AG09309 (cell line): ENCODE data around the gene CGNL1.

Source experiments
- DNase-seq: peaks from one replicate; pipeline ENCODE4 v3.0.0-alpha.2; 2010; ENCODE audit warnings: low read depth
- H3K4me3 ChIP-seq: 2 replicates; pipeline ENCODE4 v1.5.1; 2011; ENCODE audit warnings: mild to moderate bottlenecking, low read depth, low read length, moderate library complexity; ENCODE audit not compliant: control insufficient read depth
- TF ChIP-seq, protein P1 (sequence below): IDR thresholded peaks from 2 replicates; pipeline ENCODE4 v1.5.1; 2011; ENCODE audit warnings: mild to moderate bottlenecking, low read depth, low read length, inconsistent platforms; ENCODE audit not compliant: insufficient read depth, control insufficient read depth; ENCODE audit errors: missing control alignments

The CGNL1 gene

DNA sequence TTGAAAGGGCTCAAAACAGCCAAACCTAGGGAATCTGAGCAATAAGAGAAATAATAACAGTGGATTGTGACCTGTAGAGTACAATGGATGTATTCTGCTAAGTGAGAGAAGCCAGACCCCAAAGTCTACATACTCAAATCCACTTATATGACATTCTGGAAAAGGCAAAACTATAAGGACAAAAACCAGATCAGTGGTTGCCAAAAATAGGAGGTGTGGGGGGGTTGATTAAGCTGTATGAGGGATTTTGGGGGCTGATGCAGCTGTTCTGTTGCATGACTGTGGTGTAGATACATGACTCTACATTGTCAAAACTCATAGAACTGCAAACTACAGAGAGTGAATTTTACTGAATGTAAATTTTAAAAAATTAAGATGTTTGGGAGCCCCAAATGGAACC, 20.1 kb upstream of the CGNL1 start:
- TF ChIP-seq, protein P1, sequence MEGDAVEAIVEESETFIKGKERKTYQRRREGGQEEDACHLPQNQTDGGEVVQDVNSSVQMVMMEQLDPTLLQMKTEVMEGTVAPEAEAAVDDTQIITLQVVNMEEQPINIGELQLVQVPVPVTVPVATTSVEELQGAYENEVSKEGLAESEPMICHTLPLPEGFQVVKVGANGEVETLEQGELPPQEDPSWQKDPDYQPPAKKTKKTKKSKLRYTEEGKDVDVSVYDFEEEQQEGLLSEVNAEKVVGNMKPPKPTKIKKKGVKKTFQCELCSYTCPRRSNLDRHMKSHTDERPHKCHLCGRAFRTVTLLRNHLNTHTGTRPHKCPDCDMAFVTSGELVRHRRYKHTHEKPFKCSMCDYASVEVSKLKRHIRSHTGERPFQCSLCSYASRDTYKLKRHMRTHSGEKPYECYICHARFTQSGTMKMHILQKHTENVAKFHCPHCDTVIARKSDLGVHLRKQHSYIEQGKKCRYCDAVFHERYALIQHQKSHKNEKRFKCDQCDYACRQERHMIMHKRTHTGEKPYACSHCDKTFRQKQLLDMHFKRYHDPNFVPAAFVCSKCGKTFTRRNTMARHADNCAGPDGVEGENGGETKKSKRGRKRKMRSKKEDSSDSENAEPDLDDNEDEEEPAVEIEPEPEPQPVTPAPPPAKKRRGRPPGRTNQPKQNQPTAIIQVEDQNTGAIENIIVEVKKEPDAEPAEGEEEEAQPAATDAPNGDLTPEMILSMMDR = no peak
- no peak overlapping the region for H3K4me3 ChIP-seq
- DNase-seq = no peak

DNA sequence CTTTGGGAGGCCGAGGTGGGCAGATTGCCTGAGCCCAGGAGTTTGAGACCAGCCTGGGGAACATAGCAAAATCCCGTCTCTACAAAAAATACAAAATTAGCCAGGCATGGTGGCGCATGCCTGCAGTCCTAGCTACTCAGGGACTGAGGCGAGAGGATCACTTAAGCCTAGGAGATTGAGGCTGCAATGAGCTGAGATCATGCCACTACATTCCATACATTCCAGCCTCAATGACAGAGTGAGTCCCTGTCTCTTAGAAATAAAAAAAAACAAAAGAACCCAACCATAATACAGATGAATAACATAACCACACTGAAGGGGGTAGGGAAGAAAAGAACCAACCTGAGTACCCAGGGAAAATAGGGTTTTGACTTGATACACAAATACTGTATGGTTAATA, 19.7 kb upstream of the CGNL1 start:
- peak; percentile 13 for DNase-seq
- no peak overlapping the region for H3K4me3 ChIP-seq

DNA sequence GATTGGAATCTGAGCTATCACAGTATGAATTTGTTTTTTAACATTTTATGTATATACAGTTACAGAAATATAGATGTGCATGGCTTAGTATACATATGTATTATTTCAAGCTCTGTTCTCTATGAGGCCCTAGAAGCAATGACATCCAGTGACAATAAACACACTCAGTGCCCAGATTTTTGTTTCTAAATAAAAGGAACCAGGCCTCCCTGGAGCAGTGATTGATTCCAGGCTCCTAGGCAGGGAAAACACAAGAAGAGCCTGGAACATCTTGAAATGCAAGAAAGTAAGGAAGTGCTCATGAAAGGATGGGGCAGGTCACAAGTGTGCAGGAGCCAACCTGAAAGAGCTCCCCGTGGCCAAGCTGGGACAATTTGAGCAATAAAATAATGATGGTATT, 18.5 kb upstream of the CGNL1 start:
- H3K4me3 ChIP-seq = no peak overlapping the region
- TF ChIP-seq, protein P1 = no peak
- no peak for DNase-seq

More for the DNA sequence above, 19.7 kb upstream of the CGNL1 start:
- TF ChIP-seq, protein P1 = no peak

DNA sequence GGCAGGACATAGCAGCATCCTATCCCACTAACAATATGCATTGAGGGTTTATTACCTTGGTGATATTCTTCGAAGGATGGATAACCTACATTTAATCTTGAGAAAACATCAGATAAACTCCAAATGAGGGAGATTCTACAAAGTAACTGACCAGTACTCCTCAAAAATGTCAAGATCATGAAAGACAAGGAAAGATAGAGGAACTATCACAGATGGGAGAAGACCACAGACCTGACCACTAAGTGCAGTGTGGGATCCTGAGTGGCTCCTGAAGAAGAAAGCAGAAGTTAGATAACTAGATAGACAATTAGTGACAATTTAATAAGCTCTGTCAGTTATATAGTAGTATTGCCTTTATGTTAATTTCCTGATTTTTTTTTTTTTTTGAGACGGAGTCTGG, 17.7 kb upstream of the CGNL1 start:
- TF ChIP-seq, protein P1 = no peak
- no peak overlapping the region for H3K4me3 ChIP-seq
- DNase-seq = no peak

DNA sequence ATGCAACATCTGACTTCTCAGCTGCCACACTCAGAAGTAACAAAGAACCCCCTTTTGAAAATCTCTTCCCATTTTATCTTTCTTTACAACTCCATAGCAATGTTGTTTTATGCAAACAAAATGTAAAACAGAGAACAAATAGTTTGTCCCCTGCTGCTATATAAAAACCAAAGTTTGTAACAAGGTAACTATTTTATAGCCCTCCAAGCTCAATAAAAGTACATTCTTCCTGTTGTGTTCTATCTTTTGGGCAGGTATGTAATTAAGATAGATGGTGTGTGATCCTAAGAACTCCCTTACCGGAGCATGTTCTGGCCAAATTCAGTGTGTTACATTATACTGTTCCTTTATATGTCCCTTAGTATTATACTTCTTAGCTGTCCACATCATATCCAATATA, 12.6 kb upstream of the CGNL1 start:
- TF ChIP-seq, protein P1 = no peak
- no peak for DNase-seq
- no peak overlapping the region for H3K4me3 ChIP-seq

- no peak overlapping the region for H3K4me3 ChIP-seq
- no peak for DNase-seq
- TF ChIP-seq, protein P1 = peak; percentile 18
Observed at GRCh38 chr15:57364282-57365007, 11.9 kb upstream of the CGNL1 start.
